Measurements from ENCODE around the gene TMEM191B. TPM values are rescaled to one million over a fixed set of nuclear protein-coding genes. Genes with fewer than 3 reads are reported as not detected.
"Not testable (repeated sequence)": the region's sequence is repeated elsewhere in the genome, so short reads cannot be mapped to it uniquely, and the experiment has no call there.

Gene TMEM191B
- total RNA-seq, 4 donors from 2014 or later: 1.5 to 4.7 TPM; not detected in 2

DNA sequence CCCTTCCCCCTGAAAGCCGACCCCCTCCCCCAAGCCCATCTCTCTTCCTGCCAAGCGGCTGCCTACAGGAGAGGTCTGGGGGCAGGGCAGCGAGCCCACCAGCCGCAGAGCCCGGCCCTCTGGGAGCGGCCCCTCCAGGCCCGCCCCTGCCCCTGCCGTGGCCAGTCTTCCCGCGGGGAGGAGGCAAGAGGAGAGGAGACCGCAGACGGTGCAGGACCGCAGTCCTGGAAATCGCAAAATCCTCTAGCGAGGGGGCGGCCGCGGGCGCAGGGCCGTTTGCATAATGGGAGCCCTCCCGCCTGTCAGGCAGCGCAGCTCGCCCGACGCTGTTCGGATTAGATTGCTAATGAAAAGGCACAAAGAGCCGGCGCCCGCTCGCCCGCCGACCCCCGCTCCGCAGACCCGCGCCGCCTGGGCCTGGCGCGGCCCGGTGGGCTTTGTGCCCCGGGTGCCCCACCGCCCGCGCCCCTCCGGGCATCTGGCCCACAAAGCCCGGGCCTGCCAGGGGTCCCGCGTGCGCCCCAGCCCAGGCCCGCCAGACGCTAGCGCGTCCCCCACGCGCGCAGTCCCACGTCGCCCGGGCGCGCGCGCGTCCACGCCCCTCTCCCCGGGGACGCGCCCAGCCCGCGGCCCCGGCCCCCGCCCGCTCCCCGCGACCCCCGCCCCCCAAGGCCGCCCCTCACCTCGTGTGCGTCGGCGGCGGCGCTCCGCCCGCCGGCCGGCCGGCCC lies 49.7 kb downstream of the TMEM191B start:
- H3K36me3 ChIP-seq, DNase-seq, H3K9me3 ChIP-seq, H3K27ac ChIP-seq, H3K27me3 ChIP-seq, H3K4me1 ChIP-seq, H3K4me3 ChIP-seq: not testable (repeated sequence)

DNA sequence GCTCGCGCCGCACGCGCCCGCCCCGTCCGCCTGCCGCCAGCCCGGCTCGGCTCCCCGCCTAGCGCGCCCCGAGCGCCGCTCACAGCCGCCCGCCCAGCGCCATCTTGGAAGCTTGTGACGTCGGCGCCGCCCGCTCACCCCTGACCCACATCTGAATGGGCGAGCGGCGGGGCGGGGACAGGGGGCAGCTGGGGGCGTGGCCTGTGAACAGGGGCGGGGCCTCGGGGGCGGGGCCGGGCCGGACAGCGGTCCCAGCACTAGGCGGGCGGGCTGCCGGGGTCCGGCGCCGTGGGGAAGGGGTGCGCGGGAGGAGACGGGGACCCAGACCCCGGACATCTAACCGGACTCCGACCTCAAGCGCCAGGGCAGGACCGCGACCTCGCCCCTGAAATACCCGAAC lies 50.2 kb downstream of the TMEM191B start:
- H3K27ac ChIP-seq, H3K27me3 ChIP-seq, H3K4me1 ChIP-seq, H3K9me3 ChIP-seq, H3K36me3 ChIP-seq: not testable (repeated sequence)
- peak in 1 of 3 donors; percentile 25 for DNase-seq
- H3K4me3 ChIP-seq: peak overlapping the region in 1 of 4 donors; percentile 37

Other genes with a start within 250 kb of the TMEM191B start
- gene GGTLC3, start 9.6 kb upstream of the TMEM191B start, total RNA-seq: 1 to 10 TPM in 2 of 4 donors, not detected in 2; 1.1 to 4.6 TPM
- gene RIMBP3, start 84.1 kb downstream of the TMEM191B start, total RNA-seq: under 1 TPM in 2 of 4 donors, not detected in 2; 0.35 to 0.66 TPM

Measured in Peyer's patch (tissue), 4 donors.